Measurements from ENCODE around the gene ADAMTS14.
"Not testable (repeated sequence)": the region's sequence is repeated elsewhere in the genome, so short reads cannot be mapped to it uniquely, and the experiment has no call there.

Gene ADAMTS14

DNA sequence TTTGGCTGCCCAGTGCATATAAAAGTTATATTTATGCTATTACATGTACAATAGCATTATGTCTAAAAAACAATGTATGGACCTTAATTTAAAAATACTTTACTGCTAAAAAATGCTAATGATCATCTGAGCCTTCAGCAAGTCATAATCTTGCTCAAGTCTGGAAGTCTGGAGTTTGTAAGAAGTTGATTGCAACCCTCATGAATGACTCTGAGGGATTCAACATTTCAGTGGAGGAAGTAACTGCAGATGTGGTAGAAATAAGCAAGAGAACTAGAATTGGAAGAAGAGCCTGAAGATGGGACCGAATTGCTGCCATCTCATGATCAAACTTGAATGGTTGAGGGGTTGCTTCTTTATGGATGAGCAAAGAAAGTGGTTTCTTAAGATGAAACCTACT is 13.0 kb upstream of the ADAMTS14 start:
- DNase-seq, result no peak

GRCh38 chr10:70660722-70661121 is 11.6 kb upstream of the ADAMTS14 start:
- no peak for DNase-seq

DNA sequence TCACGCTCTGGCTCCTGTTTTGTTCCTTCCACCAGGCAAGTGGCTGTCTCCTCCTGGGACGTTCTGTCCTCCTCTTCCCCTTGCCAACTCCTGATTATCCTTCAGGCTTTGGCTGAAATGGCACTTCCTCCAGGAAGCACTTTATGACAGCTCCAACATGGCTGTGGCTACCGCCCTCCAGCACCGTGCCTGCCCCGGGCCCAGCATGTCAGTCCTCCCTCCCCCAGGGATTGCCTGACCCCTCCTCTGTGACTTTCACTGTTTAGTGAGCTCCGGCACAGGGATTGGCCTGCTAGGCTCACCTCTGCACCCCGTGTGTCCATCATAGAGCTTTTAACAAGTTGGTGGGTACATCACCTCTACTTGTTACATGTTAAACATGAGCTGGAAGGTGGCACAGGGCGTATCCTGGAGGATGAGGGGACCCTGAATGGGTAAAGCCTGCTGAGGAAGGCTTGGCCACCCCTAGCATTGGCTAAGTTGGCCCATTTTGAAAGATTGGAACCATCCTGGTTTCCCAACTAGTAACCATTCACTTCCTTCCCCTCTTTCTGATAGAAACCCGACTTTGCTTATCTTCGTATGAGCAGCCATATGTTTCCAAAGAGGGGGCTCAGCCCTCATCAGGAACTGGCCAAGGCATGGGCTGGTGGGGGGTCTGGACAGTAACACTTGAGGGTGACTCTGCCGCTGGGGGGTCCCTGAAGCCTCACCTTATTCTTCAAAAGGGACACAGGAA is 10.5 kb upstream of the ADAMTS14 start:
- DNase-seq, result no peak

- DNase-seq, result no peak
Measured at GRCh38 chr10:70662362-70663220, 9.7 kb upstream of the ADAMTS14 start.

GRCh38 chr10:70663458-70664409 is 8.6 kb upstream of the ADAMTS14 start:
- DNase-seq, result not testable (repeated sequence)

DNA sequence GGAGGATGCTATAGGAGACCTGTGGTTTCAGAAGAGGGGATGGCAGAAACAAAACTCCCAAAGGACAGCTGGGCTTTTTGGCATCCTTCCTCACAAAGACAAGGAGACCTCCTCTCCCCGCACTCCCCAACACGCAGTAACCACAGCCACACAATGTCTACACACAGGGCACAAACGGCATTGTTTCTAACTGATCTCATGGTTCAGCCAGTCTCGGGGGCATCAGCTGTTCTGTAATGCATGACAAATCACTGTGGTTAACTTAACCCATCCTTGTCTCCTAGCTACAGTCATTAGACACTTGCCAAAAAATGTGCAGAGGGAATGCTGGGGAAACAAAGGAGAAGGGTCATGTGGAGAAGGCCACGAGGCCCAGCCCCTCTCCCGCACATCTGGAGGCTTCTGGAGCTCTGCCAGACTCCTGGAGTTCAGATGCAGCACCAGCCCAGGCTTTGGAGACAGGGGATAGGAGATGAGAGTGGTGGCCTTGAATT is 7.6 kb upstream of the ADAMTS14 start:
- DNase-seq, result no peak

DNA sequence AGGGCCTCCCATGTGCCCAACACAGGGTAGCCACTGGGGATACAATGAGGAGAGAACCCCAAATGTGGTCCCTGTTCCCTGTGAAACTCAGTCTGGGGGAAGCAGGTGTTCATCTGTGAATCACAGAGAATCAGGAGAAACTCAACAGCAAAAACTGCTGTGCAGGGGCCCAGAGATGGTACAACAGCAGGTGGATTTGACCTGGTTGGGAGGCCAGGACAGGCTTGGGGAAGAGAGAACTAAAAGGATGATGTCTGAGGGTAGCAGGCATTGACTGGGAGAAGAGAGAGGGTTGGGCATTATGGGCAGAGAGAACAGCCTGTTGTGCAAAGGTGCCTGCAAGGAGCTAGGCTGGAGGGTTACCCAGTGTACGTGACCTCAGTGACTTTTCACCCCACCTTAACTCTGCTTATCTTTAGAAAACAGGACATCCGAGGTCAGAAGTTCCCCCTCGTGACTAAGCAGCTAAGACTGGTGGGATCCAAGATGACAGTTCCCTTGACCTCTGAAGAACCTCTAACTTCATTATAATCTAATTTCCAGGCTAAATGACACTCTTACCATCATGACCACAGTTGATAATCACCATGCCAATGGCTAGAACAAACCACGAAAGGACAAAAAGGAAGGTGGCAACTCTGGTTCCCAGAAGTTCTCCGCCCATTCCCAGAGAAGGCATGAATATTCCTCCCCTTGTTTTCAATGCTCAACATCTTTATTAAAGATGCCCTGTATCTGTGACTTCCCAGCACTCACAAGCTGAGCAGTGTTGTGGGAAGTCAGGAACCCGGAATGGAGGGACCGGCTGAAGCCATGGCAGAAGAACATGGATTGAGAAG is 5.1 kb upstream of the ADAMTS14 start:
- DNase-seq, result no peak

DNA sequence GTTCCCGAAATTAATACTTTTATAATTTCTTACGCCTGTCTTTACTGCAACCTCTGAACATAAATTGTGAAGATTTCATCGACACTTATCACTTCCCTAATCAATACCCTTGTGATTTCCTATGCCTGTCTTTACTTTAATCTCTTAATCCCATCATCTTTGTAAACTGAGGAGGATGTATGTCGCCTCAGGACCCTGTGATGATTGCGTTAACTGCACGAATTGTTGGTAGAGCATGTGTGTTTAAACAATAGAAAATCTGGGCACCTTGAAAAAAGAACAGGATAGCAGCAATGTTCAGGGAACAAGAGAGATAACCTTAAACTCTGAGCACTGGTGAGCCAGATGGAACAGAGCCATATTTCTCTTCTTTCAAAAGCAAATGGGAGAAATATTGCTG is 4.5 kb upstream of the ADAMTS14 start:
- not testable (repeated sequence) for DNase-seq

DNA sequence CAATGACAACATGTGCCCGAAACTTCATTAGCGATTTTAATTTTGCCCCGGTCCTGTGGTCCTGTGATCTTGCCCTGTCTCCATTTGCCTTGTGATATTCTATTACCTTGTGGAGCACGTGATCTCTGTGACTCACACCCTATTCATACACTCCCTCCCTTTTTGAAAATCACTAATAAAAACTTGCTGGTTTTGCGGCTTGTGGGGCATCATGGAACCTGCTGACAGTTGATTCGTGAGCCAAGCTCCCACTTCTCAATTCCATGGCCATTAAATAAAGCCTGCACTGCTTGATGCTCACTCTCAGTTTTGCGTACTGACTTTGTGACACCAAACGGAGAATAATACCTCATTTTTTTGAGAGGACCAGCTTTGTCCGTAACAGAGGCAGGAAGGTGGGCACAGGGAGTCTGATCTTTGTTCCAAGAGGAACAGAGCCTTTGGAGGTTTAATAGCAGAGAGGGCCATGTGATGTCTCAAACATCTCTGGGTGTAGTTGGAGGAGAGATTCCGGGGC is 3.8 kb upstream of the ADAMTS14 start:
- no peak for DNase-seq

DNA sequence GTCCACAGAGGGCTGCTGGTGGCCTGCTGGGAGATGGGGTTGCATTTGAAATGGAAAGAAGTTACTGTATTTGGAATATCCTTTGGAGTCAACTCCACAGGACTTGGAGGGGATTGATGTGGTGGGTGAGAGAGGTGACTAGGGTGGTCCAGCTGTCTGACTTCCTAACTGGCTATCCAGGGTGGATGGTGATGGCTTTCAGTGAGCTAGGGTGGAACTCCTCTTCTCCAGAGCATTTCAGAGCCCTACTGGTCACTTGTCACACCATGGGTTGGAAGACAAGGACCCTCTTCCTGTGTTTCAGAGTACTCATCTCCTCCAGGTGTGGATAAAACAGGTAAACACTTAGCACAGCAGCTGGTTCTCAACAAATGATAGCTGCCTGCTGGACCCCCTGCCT is 3.3 kb upstream of the ADAMTS14 start:
- no peak for DNase-seq

- no peak for DNase-seq
Measured at GRCh38 chr10:70669732-70670317, 2.5 kb upstream of the ADAMTS14 start.

DNA sequence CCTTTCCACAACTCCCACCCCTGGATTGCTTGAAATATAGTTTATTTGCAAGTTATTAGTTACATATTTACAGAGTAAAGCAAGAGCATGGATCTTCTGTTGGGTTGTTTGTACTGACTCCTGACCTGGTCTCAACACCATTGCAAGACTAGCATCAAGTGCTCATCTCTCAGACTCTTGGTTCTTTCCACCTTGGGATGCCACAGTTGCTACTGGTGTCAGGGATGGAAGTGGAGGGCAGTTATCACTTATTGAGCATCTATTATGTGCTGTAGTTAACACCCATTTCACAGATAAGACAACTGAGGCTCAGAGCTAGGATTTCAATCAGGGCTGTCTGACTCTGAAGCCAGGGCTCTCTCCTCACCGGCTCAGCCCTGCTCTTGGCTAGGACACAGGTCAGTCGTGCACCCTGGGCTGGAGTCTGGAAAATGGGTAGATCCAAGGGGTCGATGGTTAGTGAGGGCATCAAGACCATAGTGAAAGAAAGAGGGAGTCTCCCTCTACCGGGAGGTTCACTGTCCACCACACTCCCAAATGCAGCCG is 614 bp upstream of the ADAMTS14 start:
- DNase-seq, result no peak

- DNase-seq, result no peak
Measured at GRCh38 chr10:70673043-70673928, 980 bp downstream of the ADAMTS14 start.

DNA sequence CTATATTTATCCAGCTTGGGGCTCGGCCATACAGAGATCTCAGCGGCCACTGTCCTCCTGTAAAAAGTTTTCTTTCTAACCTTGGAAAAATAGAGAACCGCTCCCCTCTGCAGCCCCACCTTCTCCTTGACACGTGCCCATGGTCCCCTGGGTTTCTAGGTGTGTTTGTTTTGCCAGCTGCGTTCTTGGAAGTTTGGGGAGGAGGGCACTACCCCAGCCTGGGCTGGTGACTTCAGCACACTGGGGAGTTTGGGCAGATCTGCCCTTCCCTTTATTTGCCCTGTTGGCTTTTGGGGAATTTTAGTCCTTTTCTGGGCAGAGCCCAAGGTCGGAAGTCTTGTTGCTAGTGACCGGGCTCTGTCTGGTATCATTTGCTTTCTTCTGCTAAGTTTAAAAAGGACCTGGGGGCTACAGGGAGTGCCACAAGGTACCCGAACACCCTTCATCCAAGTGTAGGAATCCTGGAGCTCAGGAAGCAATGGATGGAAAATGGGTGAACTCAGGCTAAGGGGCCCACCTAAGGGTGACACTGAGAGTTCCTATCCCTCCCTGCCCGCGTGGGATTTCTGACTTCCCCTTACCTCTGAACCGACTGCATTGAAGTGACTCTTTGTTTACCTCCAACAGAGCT is 1.7 kb downstream of the ADAMTS14 start:
- DNase-seq, result no peak

DNA sequence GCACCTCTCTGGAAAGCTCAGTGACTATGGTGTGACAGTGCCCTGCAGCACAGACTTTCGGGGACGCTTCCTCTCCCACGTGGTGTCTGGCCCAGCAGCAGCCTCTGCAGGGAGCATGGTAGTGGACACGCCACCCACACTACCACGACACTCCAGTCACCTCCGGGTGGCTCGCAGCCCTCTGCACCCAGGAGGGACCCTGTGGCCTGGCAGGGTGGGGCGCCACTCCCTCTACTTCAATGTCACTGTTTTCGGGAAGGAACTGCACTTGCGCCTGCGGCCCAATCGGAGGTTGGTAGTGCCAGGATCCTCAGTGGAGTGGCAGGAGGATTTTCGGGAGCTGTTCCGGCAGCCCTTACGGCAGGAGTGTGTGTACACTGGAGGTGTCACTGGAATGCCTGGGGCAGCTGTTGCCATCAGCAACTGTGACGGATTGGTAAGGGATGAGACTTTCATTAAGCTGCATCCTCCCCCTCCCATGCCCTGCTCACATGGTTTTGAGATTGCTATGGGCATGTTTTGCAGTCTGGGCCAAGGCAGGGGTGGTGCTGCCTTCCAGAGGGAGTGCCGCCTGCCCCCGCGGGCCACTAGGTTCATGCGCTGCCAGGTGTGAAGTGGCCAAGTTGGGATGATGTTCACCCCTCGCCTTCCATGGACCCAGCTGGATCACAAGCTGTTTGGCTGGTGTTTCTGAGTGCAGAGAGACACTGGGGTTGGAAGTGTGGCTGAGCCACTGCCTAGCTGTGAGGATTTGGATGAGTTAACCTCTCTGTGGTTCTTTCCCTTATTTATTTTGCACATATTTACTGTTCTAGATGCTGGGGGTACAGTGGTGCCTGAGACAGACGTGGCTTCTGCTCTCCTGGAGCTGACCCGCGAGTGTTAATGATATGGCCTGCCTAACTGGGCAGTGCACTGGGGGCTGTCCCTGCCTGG is 2.5 kb downstream of the ADAMTS14 start:
- DNase-seq, result no peak

DNA sequence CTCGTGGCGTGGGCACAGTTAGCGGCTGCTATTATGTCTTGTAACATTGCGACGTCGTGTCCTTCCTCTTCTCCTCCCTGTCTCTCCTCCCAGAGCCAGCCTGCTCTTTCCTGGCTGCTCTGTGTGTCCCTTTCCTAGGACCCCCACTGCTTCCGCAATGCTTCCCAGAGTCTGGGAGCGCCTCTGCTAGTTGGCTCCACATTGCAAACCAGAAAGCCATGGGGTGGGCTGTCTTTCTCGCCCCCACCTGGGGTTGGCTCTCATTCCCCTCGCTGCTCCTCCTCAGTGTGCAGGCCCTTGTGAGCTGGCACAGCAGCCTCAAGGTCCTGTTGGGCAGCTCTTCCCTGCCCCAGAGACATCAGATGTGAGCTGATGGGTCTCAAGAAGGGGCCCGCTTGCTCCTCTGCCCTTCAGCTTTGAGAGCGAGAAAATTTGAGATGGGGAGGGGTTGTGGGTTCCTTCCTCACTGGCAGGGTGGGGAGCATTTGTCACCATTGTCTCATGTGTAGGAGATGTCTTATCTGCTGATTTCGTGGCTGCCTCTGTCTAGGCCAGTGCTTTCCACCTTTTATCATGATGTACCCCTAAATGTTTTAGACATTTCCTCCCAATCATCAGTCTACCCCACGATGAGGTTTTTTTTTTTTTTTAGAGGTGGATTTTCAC is 3.3 kb downstream of the ADAMTS14 start:
- no peak for DNase-seq

- no peak for DNase-seq
Measured at GRCh38 chr10:70676511-70676910, 4.2 kb downstream of the ADAMTS14 start.

DNA sequence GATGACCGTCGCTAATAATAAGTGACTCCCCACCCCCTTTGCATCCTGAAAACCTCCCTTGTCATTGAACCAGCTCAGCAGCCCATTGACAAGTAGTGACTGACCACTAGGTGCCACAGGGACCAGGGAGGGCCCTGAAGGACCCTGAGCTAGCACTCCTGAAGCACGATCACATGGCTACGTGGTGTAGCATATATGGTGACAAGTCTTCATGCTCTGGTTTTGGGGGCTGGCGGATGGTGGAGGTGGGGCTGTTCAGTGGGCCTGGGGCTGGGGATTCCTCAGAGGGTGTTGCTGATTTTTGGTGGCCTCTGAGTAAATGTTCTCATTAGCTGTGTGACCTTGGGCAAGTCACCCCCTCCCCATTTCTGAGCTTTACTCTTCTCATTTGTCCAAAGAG is 4.7 kb downstream of the ADAMTS14 start:
- DNase-seq, result no peak

All from activated CD4-positive, CD25-positive, alpha-beta regulatory T cell treated with anti-CD3 and anti-CD28 coated beads, Interleukin-2, amount 50 U/mL, for 72 hours (primary cell).